ENCODE results near the gene MBNL1.
"Not testable (repeated sequence)": the region's sequence is repeated elsewhere in the genome, so short reads cannot be mapped to it uniquely, and the experiment has no call there.

Gene MBNL1

GRCh38 chr3:152416808-152417580, 148.3 kb downstream of the MBNL1 start:
- peak; percentile 27 for DNase-seq

DNA sequence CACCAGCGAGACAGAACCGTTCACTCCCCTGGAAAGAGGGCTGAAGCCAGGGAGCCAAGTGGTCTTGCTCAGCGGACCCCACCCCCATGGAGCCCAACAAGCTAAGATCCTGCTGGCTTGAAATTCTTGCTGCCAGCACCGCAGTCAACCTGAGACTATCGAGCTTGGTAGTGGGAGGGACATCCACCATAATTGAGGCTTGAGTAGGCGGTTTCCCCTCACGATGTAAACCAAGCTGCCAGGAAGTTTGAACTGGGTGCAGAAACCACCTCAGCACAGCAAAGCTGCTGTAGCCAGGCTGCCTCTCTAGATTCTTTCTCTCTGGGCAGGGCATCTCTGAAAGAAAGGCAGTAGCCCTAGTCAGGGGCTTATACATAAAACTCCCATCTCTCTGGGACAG, 151.0 kb downstream of the MBNL1 start:
- DNase-seq = no peak

DNA sequence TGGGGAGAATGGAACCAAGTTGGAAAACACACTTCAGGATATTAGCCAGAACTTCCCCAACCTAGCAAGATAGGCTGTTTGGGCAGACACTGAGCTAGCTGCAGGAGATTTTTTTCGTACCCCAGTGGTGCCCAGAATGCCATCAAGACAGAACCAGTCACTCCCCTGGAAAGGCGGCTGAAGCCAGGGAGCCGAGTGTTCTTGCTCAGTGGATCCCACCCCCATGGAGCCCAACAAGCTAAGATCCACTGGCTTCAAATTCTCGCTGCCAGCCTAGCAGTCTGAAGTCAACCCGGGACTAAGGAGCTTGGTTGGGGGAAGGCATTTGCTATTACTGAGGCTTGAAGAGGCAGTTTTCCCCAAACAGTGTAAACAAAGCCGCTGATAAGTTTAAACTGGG, 152.4 kb downstream of the MBNL1 start:
- DNase-seq = no peak

DNA sequence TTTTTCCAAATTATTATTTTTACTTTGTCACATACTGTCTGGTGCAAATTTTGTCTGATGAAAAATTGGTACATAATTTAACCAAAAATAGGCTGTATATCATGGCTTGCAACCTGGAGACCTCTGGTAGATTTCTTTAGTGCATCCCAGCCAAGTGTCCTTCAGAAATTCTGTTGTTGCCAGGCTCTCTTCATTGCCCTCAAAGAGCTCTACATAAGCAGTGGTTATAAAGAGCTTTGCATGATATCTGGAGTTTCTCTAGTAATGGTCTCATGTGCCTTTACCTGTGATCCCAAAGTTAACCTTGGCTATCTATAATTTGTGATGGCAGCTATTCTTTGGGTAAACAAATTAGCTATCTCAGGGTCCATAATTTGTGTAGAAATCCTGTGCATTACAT, 157.7 kb downstream of the MBNL1 start:
- DNase-seq = no peak

- no peak for DNase-seq
Measured at GRCh38 chr3:152428577-152428976, 159.8 kb downstream of the MBNL1 start.

DNA sequence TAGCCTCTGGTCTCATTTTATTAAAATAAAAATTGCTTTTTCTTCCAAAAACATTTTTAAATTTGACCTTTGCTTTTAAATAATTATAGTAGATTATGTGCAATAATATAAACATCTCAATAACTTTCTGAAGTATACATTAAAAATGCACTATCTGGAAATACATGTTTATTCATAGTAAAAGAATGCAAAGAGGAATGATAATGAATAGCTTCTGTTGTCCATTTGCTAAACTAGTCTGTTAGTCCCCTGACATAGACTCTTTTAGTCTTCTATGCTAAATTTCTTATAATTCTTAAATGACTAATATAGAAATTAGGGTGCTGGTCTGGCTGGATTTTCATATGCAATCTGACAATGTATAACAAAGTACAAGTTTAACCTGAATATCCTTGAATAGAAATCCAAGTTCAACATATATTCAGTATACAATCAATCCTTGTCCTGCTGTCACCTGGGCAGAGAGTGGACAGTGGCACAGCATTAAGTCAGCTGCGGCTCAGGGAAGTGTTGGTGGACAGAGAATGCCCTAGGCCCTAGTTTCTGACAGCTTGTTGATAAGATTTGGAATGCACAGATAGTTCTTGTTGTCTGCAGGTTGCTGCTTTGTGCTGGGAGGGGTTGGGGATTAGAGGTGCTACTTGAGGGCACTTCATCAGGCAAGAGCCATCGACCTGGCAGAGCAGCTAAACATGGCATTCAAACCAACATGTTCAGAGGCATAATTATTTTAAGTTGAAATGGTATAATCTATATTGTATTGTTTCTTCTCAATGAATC, 161.7 kb downstream of the MBNL1 start:
- no peak for DNase-seq

GRCh38 chr3:152434142-152434541, 165.4 kb downstream of the MBNL1 start:
- DNase-seq = no peak

DNA sequence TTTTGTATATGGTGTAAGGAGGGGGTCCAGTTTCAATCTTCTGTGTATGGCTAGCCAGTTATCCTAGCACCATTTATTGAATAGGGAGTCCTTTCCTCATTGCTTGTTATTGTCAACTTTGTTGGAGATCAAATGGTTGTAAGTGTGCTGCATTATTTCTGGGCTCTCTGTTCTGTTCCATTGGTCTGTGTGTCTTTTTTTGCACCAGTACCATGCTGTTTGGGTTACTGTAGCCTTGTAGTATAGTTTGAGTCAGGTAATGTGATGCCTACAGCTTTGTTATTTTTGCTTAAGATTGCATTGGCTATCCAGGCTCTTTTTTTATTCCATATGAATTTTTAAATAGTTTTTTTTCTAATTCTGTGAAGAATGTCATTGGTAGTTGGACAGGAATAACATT, 166.5 kb downstream of the MBNL1 start:
- DNase-seq = not testable (repeated sequence)

GRCh38 chr3:152436707-152437590, 168.2 kb downstream of the MBNL1 start:
- no peak for DNase-seq

DNA sequence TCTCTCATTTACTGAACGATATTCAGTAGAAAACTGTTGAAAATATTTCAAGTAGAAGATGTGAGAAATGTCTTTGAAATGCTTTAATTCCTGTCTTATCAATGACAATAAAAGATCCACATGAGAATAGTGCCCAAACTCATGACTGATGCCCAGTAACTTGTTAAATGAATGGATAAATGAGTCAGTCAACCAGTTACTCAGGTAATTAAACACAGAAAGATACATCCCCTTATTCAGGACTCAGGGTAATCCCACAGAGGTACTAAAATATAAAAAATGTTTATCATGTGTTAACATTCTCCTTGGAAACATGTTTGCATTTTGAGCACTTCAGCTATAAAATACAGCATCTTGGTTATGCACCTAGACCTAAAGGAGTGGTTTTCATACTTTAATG, 169.5 kb downstream of the MBNL1 start:
- no peak for DNase-seq

- DNase-seq = no peak
Measured at GRCh38 chr3:152438706-152439105, 170.0 kb downstream of the MBNL1 start.

DNA sequence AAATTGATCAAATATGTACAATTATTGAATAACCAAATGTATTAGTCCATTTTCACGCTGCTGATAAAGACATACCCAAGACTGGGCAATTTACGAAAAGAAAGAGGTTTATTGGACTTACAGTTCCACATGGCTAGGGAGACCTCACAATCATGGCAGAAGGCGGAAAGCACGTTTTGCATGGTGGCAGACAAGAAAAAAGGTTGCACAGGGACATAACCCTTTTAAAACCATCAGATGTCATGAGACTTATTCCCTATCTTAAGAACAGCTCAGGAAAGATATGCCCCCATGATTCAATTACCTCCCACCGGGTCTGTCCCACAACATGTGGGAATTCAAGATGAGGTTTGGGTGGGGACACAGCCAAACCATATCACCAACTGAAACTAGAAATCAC, 171.5 kb downstream of the MBNL1 start:
- not testable (repeated sequence) for DNase-seq

DNA sequence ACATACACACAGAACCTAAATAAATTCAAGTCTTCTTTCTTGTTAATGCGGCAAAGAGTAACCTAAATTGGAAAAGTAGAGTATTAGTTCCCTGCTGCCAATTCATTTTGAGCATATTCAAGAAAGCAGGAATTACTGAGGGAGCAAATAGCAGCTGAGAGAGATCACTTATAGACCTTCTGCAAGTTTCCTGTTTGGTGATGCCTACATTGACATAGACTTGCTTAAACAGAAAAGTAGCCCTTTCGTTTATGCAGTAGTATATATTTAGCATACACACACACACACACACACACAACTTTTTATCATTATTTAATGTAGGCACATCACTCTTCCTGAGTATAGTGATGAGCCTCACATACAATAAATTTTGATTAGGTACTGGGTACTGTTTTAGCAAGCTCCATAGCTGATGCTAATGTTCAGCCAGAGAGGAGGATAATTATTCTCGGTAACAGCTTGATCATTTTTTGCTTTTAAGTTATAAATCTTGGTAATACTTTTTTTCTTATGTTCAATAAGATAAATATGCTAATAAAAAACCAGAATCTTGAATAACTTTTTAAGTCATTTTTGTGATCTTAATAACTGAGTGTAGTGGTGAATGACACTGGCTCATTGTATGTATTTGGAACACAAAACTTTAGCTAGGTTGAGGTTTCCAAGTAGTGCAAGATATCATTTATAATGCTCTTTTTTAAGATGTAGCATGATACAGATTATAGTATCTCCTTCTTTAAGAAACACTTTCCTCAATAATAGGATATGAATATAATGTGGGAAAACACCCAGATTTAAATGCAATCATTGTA, 174.7 kb downstream of the MBNL1 start:
- no peak for DNase-seq

DNA sequence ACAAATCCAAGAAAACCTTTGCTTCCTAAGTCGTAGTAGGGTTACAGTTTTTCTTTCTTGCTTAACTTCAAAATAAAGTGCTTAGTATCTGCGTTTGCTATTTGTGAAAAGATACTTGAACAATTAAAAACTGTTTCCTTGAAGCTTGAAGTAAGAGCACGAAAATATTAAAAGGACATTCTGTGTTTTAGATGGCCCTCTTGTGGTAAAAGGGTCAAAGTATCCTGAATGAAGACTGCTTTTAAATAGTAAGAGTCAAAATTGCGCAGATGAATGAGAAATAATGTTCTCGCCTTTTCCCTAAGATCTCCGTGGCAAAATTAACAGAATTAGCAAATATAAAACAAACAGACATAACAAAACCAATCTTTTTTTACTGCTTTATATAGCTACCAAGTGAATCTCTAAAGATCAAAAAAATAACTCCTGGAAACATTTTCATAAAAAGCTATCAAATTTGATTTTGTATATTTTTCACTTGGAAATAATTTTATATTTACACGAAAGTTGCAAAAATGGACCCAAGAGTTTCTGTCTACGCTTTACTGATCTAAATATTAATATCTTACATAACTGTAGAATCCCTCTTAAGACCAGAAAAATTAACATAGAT, 175.4 kb downstream of the MBNL1 start:
- DNase-seq = peak; percentile 59

DNA sequence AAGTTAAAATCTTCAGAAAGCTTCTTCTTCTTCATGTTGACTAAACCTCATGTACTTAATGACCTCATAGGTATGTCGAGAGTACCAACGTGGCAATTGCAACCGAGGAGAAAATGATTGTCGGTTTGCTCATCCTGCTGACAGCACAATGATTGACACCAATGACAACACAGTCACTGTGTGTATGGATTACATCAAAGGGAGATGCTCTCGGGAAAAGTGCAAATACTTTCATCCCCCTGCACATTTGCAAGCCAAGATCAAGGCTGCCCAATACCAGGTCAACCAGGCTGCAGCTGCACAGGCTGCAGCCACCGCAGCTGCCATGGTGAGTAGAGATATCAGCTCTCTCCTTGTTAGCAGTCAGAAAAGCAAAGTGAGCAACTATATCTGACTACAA, 176.5 kb downstream of the MBNL1 start:
- DNase-seq = no peak

DNA sequence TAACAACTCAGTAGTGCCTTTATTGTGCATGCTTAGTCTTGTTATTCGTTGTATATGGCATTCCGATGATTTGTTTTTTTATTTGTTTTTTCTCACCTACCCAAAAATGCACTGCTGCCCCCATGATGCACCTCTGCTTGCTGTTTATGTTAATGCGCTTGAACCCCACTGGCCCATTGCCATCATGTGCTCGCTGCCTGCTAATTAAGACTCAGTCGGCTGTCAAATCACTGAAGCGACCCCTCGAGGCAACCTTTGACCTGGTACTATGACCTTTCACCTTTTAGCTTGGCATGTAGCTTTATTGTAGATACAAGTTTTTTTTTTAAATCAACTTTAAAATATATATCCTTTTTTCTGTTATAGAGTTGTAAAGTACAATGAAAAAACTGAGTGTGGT, 177.8 kb downstream of the MBNL1 start:
- no peak for DNase-seq

GRCh38 chr3:152447511-152447910, 178.8 kb downstream of the MBNL1 start:
- DNase-seq = no peak

DNA sequence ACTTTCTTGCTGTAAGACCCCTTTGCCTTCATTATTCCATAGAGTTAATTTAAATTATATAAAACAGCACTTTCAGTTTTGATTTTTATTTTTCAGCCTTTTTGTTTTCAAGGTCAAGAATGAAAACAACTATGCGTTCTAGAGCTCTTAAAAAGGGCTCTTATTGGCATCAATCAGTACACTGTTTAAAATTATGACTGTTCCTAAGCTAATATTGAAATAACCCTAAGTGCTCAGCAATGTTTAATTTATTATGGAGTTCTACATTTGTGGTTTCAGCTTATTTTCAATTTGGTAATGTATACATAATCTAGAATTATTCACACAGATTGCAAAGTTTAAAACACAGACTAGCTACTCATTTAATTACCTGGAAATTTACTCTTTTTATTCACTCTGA, 179.4 kb downstream of the MBNL1 start:
- DNase-seq = no peak

DNA sequence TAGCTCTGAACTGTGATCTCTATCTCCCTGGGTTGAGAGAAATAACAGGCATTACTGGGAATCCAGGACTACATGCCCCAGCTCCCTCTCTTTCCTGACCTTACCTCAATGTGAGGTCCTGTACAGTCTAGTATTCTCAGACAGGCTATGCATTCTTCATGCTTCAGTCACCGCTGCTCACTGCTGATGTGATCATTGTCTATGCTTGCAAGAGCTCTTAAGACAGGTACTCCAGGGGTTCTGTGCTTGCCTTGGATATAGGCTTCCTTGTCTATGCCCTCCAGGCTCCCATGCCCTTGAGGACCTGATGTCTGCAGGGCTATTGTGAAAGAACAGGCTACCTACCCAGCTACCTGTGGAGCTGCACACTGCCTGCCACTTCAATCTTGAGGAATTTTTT, 183.6 kb downstream of the MBNL1 start:
- peak; percentile 77 for DNase-seq

GRCh38 chr3:152454076-152454875, 185.5 kb downstream of the MBNL1 start:
- DNase-seq = no peak

DNA sequence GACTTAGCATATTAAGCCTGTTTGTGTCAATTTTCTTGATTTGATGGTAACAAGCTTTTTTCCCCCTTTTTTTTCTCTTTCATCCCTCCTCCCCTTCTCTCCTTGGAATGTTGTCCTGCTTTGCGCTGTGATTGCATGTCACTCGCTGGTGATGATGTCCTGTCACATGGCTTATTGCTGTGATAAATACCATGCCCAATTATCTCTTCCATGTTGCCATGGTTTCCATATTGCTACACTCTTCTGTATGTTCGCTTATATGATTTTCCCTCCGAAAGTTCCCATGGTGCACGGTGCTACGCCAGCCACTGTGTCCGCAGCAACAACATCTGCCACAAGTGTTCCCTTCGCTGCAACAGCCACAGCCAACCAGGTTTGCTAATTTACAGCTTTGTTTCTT, 187.3 kb downstream of the MBNL1 start:
- DNase-seq = no peak
